HG02642 (cell line): ENCODE results near the gene KIF16B.

ENCODE experiments used
- ATAC-seq: cut with Tn5 transposase; IDR thresholded peaks from one replicate; pipeline ENCODE4 v1.9.1; 2021; ENCODE audit warnings: mild to moderate bottlenecking; ENCODE audit not compliant: unreplicated experiment, poor library complexity

The KIF16B gene

DNA sequence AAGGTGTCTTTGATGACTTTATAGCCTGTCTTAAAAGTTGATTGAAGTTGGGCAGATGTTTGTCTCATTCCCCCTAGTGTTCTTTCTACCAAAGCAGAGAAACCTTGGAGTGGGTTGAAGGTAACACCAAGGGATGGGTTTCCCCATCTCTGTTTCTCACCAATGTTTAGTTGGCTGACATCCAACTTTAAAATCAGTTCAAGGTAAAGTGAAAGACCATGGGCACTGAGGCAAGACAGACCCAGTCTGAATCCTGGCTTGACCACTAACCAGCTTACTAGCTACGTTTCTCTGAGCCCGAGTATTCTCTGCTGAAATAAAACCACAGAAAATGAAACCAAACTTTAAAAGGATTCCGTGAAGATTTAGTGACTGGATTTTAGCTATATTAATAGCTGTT lies 258.9 kb downstream of the KIF16B start:
- ATAC-seq: peak; percentile 57

GRCh38 chr20:16313917-16314316 lies 259.3 kb downstream of the KIF16B start:
- peak; percentile 26 for ATAC-seq

DNA sequence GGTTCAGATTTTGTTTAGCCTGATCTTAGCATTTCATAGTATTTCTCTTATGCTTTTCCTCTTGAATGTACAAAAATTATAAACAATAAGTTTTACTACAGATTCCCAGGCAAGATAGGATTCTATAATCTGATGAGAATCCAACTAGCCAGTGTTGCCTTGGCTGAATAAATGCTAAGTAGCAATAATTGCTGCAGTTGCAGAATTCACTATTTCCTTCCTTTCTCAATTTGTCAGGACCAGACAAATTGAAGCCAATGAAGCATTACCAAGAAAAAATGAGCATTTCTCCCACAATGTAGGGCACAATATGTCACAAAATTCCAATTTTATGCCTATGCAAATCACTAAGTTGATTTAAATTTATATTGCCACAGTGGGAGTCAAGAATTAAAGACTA lies 260.2 kb downstream of the KIF16B start:
- no peak for ATAC-seq

DNA sequence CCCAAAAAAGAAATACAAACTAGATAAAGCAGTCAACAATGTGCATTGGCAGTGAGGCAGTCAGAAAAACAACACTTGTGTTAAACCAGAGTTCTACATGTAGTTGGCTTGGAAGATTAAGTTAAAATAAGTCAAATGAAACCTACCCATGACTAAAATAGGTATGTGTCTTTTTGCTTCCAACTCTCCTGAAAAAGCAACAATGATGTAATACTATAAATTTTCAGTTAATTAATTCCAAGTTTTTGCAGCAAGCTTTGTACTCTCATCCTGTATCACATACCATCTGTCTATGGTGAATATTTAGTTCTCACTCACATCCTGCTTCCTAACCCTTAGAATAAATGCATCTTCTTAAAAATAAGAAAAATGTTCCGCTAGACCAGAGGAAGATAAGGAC lies 261.5 kb downstream of the KIF16B start:
- ATAC-seq: no peak

DNA sequence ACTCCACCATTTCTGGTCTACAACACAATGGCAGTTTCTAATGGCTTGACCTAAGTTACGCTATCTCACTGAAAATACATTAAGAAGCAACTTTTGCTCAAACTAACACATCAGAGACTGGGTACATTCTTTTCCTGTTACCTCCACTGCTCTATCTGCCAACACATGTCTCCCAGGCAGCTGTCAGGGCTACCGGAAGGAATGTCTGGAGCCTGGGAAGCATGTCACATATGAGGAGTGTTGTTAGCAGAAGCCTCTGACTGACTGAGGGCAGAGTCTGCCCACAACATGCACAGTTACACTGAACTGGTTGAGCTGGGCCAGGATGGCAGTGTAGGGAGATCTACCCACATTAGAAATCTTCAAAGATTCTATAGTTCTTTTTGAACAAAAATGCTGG lies 264.5 kb downstream of the KIF16B start:
- ATAC-seq: no peak

GRCh38 chr20:16302818-16303217 lies 270.4 kb downstream of the KIF16B start:
- no peak for ATAC-seq

DNA sequence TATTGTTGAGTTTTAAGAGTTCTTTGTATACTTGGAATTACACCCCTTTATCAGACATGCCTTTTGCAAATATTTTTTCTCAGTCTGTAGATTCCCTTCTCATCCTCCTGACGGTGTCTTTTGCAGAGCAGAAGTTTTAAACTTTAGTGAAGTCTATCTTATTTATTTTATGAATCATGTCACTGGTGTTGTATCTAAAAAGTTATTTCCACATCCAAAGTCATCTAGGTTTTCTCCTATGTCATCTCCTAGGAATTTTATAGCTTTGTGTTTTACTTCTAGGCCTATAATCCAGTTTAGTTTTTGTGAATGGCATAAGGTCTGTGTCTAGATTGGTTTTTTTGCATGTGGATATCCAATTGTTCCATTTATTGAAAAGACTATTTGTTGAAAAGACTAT lies 271.3 kb downstream of the KIF16B start:
- ATAC-seq: no peak

- ATAC-seq: no peak
These were observed 273.4 kb downstream of the KIF16B start for GRCh38 chr20:16299897-16300296.

DNA sequence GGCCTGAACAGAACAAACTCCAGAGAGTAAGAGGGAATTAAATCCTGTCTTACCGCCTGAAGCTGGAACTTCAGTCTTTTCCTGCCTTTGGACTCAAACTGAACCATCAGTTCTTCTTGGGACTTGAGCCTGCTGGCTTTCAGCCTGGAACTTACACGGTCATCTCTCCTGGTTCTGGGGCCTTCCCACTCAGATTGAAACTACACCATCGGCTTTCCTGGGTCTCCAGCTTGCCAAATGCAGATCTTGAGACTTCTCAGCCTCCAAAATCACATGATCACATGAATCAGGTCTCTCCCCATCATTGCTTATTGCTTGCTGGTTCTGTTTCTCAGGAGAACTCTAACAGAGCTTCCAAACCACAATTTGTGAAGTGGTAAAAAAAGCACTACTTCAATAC lies 276.3 kb downstream of the KIF16B start:
- no peak for ATAC-seq

DNA sequence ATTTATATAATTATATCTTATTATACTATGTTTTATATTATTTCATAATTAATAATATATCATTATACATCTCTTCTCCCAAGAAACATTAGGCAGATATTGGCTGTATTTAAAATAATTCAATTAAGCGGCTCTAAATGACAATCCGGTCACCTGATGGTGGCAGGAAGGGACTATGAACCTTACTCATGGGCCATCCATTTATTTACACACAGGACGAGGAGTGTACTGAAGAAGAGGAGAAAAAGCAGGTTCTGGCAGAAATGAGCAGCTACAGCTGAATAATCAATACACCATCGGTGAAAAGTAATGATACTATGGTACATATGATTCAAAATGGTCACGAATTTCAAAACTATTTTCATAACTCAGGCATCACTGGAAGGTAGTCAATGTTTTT lies 277.7 kb downstream of the KIF16B start:
- no peak for ATAC-seq

DNA sequence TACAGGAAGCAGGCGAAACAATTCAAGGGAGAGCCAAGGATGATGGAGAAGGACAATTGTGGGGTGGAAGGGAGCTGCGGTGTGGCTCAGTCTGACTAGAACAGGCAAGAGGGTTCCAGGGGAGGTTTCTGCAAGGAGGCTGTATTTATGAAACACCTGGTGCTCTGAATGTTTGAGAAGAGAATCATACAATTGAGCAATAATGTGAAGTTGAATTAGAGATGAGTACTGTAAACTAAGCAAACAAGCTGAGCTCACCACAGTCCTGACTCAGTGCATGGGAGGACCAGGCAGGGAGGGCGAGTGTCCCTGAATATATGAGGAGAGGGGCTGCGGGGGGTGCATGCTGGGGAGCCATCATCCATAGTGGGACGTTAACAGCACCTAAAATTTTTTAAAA lies 279.7 kb downstream of the KIF16B start:
- ATAC-seq: no peak

- ATAC-seq: no peak
These were observed 280.9 kb downstream of the KIF16B start for GRCh38 chr20:16292226-16292880.

DNA sequence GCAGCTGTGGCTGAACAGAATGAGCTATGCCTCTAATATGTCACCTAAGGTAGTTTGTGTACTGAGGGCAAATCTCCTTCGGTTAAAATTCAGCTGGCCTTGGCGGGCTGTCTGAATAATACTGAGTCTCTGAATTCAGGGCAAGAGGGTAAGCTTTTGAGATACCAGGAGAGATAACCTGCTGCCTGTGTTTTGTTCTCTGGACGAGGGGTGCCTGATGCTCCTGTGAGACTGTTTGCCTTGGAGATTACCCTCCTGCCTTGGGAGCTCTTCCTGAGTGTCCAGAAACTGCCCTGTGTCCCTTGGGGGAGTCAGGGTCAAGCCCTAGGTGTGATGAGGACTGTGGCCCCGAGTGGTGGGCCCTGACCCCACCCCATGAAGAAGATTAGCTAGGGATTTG lies 282.9 kb downstream of the KIF16B start:
- ATAC-seq: no peak

GRCh38 chr20:16287776-16288175 lies 285.5 kb downstream of the KIF16B start:
- no peak for ATAC-seq

DNA sequence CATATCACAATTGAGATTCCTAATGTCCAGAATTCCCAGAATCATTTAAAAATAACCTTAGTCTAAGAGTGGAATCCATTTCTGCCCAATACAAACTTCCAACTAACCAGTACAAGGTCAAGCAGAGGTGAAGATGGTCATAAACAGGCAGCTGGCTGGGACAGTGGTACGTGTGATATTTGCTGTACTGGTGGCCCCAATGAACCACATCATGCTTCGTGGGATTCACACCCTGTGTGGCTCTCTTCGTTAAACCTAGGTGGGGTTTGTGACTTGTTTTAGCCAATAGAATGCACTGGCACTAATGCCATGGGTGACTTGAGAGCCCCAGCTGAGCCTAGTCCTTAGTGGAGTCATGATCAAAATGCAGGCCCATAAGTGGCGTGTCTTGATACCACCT lies 286.6 kb downstream of the KIF16B start:
- no peak for ATAC-seq

- no peak for ATAC-seq
These were observed 288.7 kb downstream of the KIF16B start for GRCh38 chr20:16284385-16285100.

DNA sequence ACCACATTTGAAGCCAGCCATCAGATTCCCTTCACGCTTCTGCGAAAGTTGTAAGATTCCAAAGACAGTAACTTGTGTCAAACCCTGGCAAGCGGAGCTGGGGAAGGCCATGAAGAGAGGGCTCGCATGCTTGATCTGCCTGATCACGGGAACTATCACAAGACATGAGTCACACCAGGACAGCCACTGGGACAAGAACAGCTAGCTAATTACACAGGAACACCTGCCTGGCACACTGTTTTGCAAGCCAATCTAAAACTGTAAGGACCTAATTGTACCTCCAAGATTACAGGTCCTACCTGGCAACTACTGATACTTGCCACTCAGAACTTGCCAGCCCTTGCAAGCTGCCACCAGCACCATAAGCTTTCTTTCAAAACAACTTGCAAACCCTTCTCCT lies 289.3 kb downstream of the KIF16B start:
- no peak for ATAC-seq

DNA sequence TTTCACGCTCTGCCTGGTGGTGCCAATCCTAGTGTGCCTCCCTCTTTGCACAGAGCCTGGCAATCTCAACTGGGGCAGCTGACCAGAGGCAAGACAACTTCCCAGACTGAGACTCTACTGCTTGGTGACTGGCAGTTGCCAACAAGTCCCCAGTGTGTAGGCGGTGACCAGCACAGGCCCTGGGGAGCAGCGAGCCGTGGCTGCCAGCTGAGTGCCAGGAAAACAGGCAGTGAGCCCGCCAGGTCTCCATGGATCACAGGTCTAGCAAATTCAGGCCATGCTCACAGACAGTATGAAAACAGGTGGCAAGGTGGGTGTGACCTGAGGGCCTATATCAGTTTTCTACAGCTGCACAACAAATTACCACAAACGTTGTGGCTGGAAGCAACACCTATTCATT lies 289.9 kb downstream of the KIF16B start:
- ATAC-seq: no peak

GRCh38 chr20:16280219-16280618 lies 293.0 kb downstream of the KIF16B start:
- no peak for ATAC-seq

DNA sequence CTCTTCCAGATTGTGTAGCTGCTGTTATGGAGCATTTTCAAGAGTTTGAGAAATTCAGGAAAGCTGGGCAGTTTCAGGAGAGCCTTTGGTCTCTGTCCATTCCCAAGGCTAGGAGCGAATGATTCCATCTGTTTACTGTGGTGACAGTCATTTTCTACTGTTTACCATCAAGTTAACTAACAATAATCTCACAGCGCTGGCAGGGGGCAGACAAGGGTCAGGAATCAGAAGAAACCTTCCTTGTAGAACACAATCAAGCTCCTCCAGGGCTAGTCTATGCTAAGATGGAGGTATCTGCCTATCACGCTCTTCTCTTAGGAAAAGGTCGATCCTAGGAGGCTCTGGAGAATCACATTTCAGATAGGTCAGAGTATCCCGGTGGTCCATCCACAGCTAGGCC lies 293.9 kb downstream of the KIF16B start:
- no peak for ATAC-seq

GRCh38 chr20:16273812-16274555 lies 299.3 kb downstream of the KIF16B start:
- no peak for ATAC-seq
